T47D (cell line): ENCODE results near the gene TADA3.
"Not testable (repeated sequence)": the region's sequence is repeated elsewhere in the genome, so short reads cannot be mapped to it uniquely, and the experiment has no call there.

ENCODE experiments used
- DNase-seq, 2 experiments: peaks; one replicate each; pipeline versions ENCODE4 v3.0.0 to v3.0.0-alpha.2; 2011 to 2012; ENCODE audit warnings: low read depth in 1 of 2, low spot score in 1 of 2
- JUND ChIP-seq: IDR thresholded peaks from 2 replicates; pipeline ENCODE4 v1.6.1; 2012; ENCODE audit warnings: low read depth
- in situ Hi-C: cut with HindIII; loops from 2 replicates; pipeline ENCODE4 v1.10.0; 2016; ENCODE audit warnings: low sequenced_read_pairs, low pct_unique_long_range_greater_than_20kb

TADA3 gene

GRCh38 chr3:9778143-9779074, 13.9 kb downstream of the TADA3 start:
- no peak for DNase-seq
- no peak for TF ChIP-seq JUND
- in situ Hi-C loops: no loop called here

GRCh38 chr3:9777694-9778021, 14.6 kb downstream of the TADA3 start:
- in situ Hi-C loops: no loop called here
- no peak for DNase-seq
- no peak for TF ChIP-seq JUND

- no peak for TF ChIP-seq JUND
- in situ Hi-C loops: no loop called here
- no peak for DNase-seq
Measured at GRCh38 chr3:9776896-9777693, 15.2 kb downstream of the TADA3 start.

GRCh38 chr3:9771007-9771406, 21.3 kb downstream of the TADA3 start:
- DNase-seq, in situ Hi-C loops: not testable (repeated sequence)

GRCh38 chr3:9770276-9770812, 21.9 kb downstream of the TADA3 start:
- no peak for DNase-seq
- TF ChIP-seq JUND: no peak
- in situ Hi-C loops: no loop called here

DNA sequence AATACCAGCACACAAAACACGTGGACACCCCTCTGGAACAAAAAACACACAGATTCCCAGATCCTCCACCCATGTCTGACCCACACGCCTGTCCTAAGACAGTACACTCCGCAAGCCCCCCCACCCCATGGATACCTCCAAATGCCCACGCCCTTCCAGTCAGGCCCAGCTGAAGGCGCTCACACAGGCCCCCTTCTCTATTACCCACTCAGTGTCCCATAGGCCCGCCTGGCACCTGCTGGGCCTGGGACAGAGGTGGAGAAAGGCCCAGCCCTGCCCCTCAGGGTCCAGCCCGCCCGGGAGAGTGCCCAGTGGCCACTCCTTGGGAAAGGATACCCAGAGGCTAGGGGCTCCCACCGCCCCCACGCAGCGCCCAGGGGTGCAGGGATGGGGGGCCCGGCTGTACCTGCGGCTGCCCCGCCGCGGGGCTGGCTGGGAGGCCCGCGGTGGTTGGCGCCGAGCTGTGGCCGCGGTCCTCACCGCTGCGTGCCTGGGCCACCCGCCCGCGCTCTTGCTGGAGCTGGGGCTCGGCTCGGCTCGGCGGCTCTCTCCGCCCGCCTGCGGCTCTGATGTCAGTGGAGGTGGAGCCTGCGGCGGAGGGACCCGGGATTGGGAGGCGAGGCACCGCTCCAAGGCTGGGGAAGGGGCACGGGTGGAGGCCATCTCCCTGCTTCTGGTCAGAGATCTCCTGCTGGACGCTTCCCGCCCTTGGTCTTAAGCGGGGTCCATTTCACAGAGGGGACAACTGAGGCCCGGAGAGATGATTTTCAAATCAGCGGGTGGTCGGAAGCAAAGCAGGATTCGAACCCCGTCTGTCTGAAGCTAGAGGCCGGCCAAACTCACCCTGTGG, 22.6 kb downstream of the TADA3 start, which contains the start of gene CAMK1:
CAMK1 (minus strand) TSS at position 522 of the 850 bp plus-strand sequence. CDS start 2,198 bp downstream, outside the sequence.
- in situ Hi-C loops: no loop called here
- TF ChIP-seq JUND: no peak
- DNase-seq: peak; percentile 70 to 81

- in situ Hi-C loops: no loop called here
- no peak for DNase-seq
- no peak for TF ChIP-seq JUND
Measured at GRCh38 chr3:9769012-9769411, 23.3 kb downstream of the TADA3 start.

- TF ChIP-seq JUND: no peak
- no peak for DNase-seq
- in situ Hi-C loops: no loop called here
Measured at GRCh38 chr3:9768141-9768775, 24.0 kb downstream of the TADA3 start.

GRCh38 chr3:9767418-9767817, 24.9 kb downstream of the TADA3 start:
- no peak for DNase-seq
- no peak for TF ChIP-seq JUND
- in situ Hi-C loops: no loop called here

DNA sequence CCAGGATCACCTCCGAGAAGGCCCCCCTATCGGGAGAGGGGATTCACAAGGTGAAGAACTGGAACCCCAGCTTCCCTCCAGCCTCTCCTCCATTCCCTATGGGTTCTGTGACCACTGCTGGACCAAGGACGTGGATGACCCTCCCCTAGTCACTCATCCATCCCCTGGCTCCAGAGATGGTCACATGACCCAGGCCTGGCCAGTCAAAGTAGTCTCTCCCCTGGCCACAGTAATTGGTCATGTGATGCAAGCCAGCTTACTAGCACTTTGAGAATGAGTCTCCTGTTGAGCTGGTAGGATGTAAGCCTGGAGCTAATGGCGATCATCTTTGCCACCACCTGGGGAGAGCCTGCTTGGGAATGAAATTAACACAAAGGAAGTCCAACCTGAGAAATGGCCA, 26.4 kb downstream of the TADA3 start:
- in situ Hi-C loops: no loop called here
- peak in 1 of 2 experiments; percentile 8 for DNase-seq
- TF ChIP-seq JUND: no peak

- in situ Hi-C loops: no loop called here
- no peak for TF ChIP-seq JUND
Measured at GRCh38 chr3:9762871-9763270, 29.4 kb downstream of the TADA3 start.

GRCh38 chr3:9761919-9762318, 30.4 kb downstream of the TADA3 start:
- no peak for TF ChIP-seq JUND
- in situ Hi-C loops: no loop called here
- no peak for DNase-seq

More at GRCh38 chr3:9762871-9763270, 29.4 kb downstream of the TADA3 start:
- DNase-seq: no peak
